ENCODE data around the gene DELE1.

Gene DELE1

GRCh38 chr5:141968914-141969608, 45.4 kb downstream of the DELE1 start, which contains the start of gene RNF14 (continued):
- TF ChIP-seq ZNF791 (tag by site-specific recombination; IDR thresholded peaks at IDR 0.05) (no peak), ZNF239 (tag by site-specific recombination; IDR thresholded peaks at IDR 0.05) (no peak), ZNF514 (tag by site-specific recombination; IDR thresholded peaks at IDR 0.05) (no peak), ZNF521 (tag by site-specific recombination; IDR thresholded peaks at IDR 0.05) (no peak), GFI1B (tag by site-specific recombination; IDR thresholded peaks at IDR 0.05) (no peak), SCRT1 (tag by site-specific recombination; IDR thresholded peaks at IDR 0.05; ENCODE audit: borderline replicate concordance) (no peak), ZNF2 (tag by site-specific recombination; IDR thresholded peaks at IDR 0.05) (peak; percentile 87), ZBTB20 (tag by site-specific recombination; IDR thresholded peaks at IDR 0.05) (peak; percentile 90), SETDB1 (IDR thresholded peaks at IDR 0.05; ENCODE audit: insufficient read length, low read length) (no peak), ZNF76 (tag by site-specific recombination; IDR thresholded peaks at IDR 0.05; ENCODE audit: borderline replicate concordance, low read depth) (peak; percentile 59; the same call in 1 of the 2 replicates), BCL11A (tag by site-specific recombination; IDR thresholded peaks at IDR 0.05; ENCODE audit: low read depth) (no peak), ZNF518A (tag by site-specific recombination; conservative IDR thresholded peaks at IDR 0.05; ENCODE audit: low read depth) (no peak; the same call in 1 of the 2 replicates), ZFP41 (tag by site-specific recombination; IDR thresholded peaks at IDR 0.05; ENCODE audit: borderline replicate concordance) (no peak), ZBTB1 (tag by site-specific recombination; IDR thresholded peaks at IDR 0.05) (no peak), PRDM6 (tag by site-specific recombination; IDR thresholded peaks at IDR 0.05) (no peak), PATZ1 (tag by site-specific recombination; IDR thresholded peaks at IDR 0.05) (peak; percentile 80), ZNF133 (tag by site-specific recombination; IDR thresholded peaks at IDR 0.05) (0 out of 2 replicates have a peak, but pooled peaks have one; percentile 34), ZNF366 (tag by site-specific recombination; conservative IDR thresholded peaks at IDR 0.05) (0 out of 2 replicates have a peak, but pooled peaks have one; percentile 35), CTCF (tag by site-specific recombination; IDR thresholded peaks at IDR 0.05) (peak; percentile 91), ZNF274 (IDR thresholded peaks at IDR 0.05; ENCODE audit: low read length) (no peak), ZNF274 (tag by site-specific recombination; IDR thresholded peaks at IDR 0.05; ENCODE audit: borderline replicate concordance) (no peak), ZBTB44 (tag by site-specific recombination; IDR thresholded peaks at IDR 0.05) (no peak), PRDM1 (tag by site-specific recombination; IDR thresholded peaks at IDR 0.05) (no peak), ZXDB (tag by site-specific recombination; IDR thresholded peaks at IDR 0.05) (peak; percentile 91), HOXC10 (CRISPR knock-in tag; IDR thresholded peaks at IDR 0.05) (no peak), ZNF362 (tag by site-specific recombination; IDR thresholded peaks at IDR 0.05) (no peak), ZNF132 (tag by site-specific recombination; IDR thresholded peaks at IDR 0.05; ENCODE audit: borderline replicate concordance) (no peak)

All from HEK293 (cell line).